Globus pallidus (tissue), 1 donor: ENCODE data around the gene NAV2.
"Not testable (repeated sequence)": the region's sequence is repeated elsewhere in the genome, so short reads cannot be mapped to it uniquely, and the experiment has no call there.

Source experiments
- DNase-seq: peaks from one replicate; pipeline ENCODE4 v3.0.0-alpha.2; 2015; ENCODE audit warnings: low spot score

NAV2 gene

DNA sequence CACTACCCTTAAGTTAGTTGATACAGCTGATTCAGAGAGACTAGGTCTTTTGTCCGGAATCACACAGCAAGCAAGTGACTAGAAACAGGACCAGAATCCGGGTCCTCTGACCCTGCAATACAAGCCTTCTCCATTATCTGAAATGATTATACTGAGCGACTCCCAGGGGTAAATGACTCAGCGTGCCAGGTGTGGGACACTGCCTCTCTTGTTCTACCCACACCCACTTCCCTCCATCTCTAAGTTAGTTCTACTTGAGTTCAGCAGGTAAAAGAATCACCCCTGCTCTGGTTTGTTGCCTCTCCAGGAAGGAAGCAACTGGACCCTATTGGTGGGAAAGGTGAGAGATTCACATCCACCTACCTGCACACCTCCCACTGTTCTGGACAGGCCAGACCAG lies 290.7 kb downstream of the NAV2 start:
- no peak for DNase-seq

DNA sequence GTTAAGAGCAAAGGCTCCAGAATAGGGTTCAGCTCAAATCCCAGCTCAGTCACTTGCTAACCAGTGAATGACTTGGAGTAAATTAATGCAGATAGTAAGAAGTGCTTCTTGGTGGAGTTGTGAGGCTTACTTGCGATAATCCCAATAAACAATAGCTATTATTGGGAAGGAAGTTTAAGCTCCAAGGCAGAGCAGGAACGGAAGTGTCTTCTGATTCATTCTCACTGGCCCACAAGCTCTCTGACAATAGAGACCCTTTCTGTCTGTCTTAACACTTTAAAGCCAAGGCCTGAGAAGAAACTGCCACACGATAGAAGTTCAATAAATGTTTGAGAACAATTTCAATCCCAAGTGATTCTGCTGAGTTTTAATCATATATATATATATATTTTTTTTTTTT lies 292.2 kb downstream of the NAV2 start:
- DNase-seq = no peak

DNA sequence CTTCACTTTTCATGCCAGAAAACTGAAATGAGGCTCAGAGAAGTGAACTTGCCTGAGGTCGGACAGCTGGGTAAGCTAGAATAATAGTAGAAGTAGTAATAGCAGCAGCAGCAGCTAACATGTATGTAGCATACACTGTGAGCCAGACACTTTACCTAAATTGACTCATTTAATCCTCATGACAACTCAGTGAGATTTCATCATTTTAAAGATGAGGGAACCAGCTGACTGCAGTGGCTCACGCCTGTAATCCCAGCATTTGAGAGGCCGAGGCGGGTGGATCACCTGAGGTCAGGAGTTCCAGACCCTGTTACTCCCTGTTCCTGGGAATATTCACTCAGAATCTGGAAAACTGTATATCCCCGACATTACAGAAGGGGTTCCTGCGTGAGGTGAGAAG lies 293.1 kb downstream of the NAV2 start:
- no peak for DNase-seq

DNA sequence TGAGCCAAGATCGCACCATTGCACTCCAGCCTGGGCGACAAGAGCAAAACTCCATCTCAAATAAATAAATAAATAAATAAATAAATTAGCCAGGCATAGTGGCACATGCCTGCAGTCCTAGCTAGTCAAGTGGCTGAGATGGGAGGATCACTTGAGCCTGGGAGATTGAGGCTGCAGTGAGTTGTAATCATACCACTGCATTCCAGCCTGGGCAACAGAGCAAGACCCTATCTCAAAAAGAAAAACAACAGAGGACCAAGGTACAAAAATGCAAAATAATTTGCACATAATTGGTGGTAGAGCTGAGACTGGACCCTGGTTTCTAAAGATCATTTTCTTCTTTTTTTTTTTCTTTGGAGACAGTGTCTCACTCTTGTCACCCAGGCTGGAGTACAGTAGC lies 294.0 kb downstream of the NAV2 start:
- DNase-seq = not testable (repeated sequence)

GRCh38 chr11:20007386-20007785 lies 294.7 kb downstream of the NAV2 start:
- no peak for DNase-seq

DNA sequence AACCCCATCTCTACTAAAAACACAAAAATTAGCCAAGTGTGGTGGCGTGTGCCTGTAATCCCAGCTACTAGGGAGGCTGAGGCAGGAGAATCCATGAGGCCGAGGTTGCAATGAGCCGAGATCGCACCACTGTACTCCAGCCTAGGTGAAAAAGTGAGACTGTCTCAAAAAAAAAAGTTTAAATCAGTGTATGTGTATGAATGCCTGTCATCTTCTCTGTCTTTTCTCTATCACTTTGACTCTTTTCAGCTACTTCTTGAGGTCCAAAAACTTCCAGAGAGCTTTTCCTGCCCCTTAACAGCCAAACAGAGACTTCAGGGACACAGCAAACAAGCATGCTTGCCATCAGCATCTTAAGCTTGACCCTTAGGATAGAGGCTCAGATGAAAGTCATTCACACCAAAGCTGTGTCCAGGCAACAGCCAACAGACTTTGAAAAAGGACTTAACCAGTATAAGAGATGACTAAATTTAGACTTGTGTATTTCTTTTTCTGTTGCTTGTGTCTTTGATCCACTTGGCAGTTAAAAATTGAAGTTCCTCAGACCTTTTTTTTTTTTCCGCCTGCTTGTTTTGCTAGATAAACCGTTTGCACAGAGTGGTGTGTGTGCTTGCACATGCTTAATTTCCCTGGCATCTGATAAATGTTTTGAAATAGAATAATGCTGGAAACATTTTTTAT lies 295.7 kb downstream of the NAV2 start:
- DNase-seq = peak; percentile 32

GRCh38 chr11:20008871-20009644 lies 296.4 kb downstream of the NAV2 start:
- DNase-seq = no peak

DNA sequence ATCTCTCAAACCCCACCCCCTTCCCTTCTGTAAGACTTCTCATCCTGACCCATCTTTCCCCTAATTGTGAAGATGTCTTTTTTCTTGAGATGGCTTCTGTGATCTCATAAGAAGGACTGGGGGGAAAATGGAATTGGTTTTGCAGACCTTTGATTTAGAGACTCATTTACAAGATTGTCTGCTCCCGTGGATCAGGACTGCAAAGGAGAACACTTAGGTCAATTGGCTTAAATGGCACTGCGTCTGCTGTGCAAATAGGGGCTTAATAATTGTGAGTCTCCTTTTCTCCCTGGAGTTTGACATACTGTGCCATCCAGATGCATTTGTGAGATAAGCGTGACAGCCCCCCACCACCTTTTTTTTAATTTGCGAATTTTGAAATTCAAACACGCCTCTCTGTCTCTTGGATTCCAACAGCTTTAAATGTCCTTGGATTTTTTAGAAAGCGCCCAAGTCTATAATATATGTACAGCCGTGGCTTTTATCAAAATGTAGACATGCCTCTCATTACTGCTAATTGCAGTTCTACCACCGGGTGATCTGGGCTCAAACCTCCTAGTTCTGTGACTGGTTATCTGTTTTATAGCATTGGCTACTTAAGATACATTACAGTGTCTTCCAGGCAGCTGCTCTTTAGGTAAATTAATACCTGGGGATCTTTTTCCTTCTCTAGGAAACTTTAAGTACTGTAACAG lies 297.7 kb downstream of the NAV2 start:
- DNase-seq = no peak

- DNase-seq = no peak
Measured at GRCh38 chr11:20010851-20011225, 298.2 kb downstream of the NAV2 start.

DNA sequence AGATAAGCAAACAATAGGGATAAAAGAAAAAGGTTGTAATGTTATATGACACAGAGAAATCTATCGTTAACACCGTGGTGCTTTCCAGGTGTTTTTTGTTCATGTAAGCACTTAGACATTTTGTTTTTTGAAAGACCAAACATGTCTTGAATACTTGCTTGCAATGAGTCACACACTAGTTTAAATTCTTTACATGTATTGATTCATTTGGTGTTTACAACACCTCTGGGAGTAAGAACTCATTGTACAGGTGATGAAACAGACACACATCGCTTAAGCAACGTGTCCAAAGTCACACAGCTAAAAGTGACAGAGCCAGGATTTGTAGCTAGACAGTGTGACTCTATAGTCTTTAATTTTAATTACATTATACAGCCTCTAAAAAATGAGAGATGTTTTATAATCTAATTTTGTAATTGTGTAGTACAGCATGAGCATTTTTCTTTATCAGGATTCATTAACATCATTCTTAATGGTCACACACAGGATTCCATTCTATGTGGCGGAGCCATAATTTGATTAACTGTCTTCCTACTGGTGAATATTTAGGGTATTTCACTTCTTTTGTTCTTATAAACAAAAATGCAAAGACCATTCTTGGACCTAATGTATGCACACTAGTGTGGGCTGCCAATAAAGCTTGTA lies 298.8 kb downstream of the NAV2 start:
- DNase-seq = no peak

DNA sequence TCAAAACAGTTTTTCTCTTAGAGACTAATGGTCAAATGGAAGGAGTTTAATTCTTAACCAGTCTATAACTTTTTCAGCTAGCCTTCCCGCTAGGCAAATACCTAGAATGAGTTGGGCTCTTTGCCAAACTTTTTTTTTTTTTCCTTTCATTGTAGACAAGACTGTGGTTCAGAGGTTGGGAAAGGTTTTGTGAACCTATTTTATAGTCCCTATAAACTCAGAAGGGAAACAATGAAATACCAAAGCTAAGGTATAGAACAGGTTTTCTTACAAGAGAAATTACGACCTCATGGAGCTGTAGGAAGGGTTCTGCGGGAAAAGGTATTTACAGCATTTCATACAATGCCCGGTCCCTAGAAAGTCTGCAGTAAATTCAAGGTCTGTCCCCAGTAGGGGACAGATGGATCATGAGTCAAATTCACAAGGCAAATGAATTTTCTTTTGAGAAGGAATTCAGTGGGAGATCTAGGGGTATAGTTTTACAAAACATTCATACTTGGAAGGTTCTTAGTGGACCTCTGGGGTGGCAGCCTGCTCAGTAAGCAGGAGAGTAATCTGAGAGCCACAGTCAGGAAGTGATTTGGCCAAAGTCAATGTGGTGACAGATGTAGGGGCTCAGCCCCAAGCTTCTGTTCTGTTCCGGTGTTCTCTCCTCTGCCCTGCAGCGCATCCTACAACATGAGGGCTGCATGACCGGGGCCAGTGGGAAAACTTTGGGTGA lies 300.9 kb downstream of the NAV2 start:
- DNase-seq = no peak

DNA sequence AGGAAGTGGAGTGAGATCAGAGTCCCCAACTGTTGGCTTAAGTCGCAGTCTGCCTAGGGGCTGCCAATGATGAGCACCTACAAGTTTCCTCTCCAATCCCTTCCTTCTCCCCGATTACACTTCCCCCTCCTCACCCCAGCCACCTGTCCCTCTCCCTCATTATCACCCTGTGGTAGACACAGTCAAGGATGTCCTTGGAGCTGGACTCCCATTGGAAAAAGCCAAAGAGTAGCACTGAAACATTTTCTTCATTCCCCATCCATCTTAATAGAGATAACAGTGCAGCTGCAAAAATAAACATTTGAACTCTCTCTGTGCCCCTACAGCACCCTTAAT lies 301.4 kb downstream of the NAV2 start:
- no peak for DNase-seq

GRCh38 chr11:20015101-20015500 lies 302.5 kb downstream of the NAV2 start:
- DNase-seq = no peak

GRCh38 chr11:20015529-20016427 lies 303.1 kb downstream of the NAV2 start:
- DNase-seq = no peak

DNA sequence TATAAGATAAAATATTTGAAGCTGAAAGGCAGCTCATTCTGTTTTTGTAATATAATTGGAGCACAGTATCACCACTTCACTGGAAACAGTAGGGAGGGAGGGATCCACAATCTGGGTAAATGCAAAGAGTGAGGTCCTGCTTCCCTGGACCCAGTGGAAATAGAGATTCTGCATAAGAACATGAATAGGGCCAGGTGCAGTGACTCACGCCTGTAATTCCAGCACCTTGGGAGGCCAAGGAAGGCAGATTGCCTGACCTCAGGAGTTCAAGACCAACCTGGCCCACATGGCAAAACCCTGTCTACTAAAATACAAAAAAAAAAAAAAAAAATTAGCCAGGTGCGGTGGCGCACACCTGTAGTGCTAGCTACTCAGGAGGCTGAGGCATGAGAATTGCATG lies 303.9 kb downstream of the NAV2 start:
- no peak for DNase-seq

DNA sequence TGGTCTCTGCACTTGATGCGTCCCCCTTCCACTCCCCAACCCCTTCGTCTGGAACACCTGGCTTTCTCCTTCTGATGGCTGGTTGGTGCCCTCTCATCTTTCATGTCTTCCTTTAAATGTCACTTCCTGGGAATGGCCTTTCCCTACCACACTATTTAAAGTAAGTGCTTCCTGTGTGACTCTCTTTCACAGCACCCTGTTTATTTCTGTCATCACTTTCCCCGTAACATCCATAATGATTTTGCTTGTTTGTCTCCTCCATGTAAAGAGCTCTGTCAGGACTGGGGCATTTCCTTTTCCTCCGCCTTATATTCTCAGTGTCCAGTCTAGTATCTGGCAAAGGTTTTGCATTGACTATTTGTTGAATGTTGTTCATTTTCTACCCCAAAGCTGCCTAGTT lies 304.7 kb downstream of the NAV2 start:
- DNase-seq = no peak

GRCh38 chr11:20020198-20020597 lies 307.6 kb downstream of the NAV2 start:
- DNase-seq = no peak

- DNase-seq = no peak
Measured at GRCh38 chr11:20020716-20021115, 308.1 kb downstream of the NAV2 start.

DNA sequence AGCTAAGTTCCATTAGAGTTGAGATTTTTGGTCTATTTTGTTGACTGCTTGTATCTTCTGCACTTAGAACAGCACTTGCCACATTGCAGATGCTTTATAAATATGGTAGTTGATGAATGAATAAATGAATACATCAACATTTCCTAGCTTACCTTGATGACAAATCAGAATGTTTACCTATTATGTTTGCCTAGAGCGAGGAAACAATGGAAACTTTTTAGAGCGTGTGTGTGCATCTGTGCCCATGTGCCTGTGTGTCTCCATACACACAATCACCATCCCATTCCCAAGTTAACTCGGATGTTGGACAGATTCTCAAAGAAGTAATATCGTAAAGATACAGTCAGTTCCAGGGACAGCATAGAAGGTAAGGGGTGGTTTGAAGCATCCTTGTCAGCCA lies 308.6 kb downstream of the NAV2 start:
- DNase-seq = no peak

- no peak for DNase-seq
Measured at GRCh38 chr11:20021771-20022362, 309.2 kb downstream of the NAV2 start.
